ENCODE measurements around the gene SPTBN5.

DNA sequence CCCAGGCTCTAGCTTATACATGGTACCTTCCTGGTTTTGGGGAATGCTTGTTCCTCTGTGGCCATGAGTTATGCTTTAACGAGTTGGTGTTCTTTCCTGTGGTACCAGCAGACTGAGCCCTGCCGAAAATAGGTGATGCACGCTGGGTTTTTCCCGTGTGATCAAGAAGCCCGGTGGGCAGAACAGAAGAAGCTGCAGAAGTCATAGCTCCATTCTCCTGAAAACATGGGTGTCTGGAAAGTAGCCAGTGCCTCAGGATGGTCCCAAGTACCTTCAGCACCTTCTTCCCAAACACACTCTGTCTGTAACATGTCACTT, 94.4 kb downstream of the SPTBN5 start:
- TF ChIP-seq, protein P1, sequence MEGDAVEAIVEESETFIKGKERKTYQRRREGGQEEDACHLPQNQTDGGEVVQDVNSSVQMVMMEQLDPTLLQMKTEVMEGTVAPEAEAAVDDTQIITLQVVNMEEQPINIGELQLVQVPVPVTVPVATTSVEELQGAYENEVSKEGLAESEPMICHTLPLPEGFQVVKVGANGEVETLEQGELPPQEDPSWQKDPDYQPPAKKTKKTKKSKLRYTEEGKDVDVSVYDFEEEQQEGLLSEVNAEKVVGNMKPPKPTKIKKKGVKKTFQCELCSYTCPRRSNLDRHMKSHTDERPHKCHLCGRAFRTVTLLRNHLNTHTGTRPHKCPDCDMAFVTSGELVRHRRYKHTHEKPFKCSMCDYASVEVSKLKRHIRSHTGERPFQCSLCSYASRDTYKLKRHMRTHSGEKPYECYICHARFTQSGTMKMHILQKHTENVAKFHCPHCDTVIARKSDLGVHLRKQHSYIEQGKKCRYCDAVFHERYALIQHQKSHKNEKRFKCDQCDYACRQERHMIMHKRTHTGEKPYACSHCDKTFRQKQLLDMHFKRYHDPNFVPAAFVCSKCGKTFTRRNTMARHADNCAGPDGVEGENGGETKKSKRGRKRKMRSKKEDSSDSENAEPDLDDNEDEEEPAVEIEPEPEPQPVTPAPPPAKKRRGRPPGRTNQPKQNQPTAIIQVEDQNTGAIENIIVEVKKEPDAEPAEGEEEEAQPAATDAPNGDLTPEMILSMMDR (IDR thresholded peaks at IDR 0.05): no peak
- TF ChIP-seq POLR2A (IDR thresholded peaks at IDR 0.05): no peak

All from Peyer's patch (tissue), 4 donors.